ENCODE data around the gene EDN3. TPM values are rescaled to one million over a fixed set of nuclear protein-coding genes. Genes with fewer than 3 reads are reported as not detected.

EDN3 gene
- not detected in 2 replicates for total RNA-seq

GRCh38 chr20:59300333-59301081 is at the start of gene EDN3:
Gene EDN3, plus strand, starts transcription at chr20:59300611. Its CDS starts 202 bp downstream, at chr20:59300813.

Other genes with a start within 250 kb of the EDN3 start
- not detected in 2 replicates for gene ZNF831, start 136.8 kb upstream of the EDN3 start, total RNA-seq